GM18951 (cell line): Measurements from ENCODE around the gene WNK2.

Experiments
- POLR2A ChIP-seq: IDR thresholded peaks from 4 replicates; pipeline ENCODE4 v1.6.1; 2011; ENCODE audit warnings: mild to moderate bottlenecking; ENCODE audit not compliant: insufficient read length, insufficient read depth; ENCODE audit errors: extremely low read depth
- in situ Hi-C: fragments of 300-500 bp; cut with MboI; formaldehyde crosslinking; loops from one replicate; pipeline ENCODE4 v1.12.0; 2022; ENCODE audit warnings: low sequenced_read_pairs, mixed read lengths, inconsistent platforms; ENCODE audit not compliant: unreplicated experiment

WNK2 gene

DNA sequence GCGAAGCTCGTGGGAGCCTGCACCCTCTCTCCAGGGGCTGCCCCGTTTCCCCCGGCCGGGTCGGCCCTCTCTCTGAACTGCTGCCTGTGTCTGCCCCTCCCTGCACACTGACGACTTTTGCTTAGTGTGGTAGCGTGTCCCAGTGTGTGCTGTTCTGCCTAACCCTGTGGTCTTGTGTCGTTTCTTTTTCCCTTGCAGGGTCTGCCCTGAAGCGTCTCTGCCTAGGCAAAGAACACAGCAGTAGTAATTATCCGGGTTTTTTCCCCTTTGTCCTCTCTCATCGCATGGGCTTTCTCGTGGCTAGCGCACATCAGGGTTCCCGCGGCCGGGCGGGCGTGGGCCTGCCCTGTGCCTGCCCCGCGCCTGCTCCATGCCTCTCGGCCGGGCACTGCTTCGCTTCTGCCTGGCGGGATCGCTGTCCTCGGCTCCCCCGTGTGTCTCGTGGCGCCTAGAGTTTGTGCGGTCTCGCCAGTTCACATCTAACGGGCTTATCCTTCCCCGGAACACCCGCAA is 122.7 kb downstream of the WNK2 start:
- TF ChIP-seq POLR2A, result no peak
- in situ Hi-C loops, result loop anchor here (10.0 kb wide), 1 partner anchor 152 kb away; no protein-coding TSS in a partner anchor

DNA sequence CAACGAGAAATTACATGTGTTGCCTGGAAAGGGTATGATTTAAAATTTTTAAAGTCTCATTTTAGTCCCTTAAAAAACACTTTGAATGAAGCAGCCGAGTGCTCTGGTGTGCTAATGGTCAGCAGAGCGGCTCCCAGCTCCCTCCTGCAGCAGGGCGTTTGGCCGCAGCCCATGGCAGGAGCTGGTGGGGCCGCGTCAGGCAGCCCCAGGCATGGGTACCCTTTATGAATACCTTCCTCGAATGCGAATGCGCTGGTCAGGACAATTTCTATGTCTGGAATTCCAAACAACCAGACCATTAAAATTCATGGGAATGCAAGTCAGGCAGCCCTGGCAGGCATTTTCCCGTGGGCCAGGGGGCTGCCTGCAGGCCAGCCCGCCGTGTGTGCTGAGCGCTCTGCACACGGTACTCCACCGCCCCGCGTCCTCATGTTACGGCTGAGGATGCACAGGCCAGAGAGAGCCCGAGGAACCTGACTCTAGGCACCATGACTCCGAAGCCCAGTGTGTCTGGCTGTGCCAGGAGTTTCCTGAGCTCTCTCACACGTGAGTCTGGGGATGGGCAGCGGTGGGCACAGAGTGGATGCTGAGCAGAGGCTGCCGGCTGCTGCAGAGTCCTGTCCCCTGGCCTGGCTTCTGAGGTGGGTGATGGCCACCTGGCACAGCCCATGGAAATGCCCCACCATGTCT is 123.7 kb downstream of the WNK2 start:
- in situ Hi-C loops, result loop anchor here (10.0 kb wide), 1 partner anchor 153 kb away; no protein-coding TSS in a partner anchor
- no peak for TF ChIP-seq POLR2A

DNA sequence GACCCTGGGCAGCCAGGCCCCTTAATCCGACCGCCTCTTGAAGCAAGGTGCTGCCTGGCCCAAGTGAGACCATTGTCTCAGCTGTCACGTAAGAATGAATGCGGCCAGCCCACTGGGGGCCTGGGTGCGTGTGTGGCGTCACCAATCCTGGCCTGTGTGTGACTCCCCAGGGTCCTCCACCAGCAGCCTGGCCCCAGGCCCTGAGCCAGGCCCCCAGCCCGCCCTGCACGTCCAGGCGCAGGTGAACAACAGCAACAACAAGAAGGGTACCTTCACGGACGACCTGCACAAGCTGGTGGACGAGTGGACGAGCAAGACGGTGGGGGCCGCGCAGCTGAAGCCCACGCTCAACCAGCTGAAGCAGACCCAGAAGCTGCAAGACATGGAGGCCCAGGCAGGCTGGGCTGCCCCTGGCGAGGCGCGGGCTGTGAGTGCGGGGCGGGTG is 124.2 kb downstream of the WNK2 start:
- in situ Hi-C loops, result loop anchor here (10.0 kb wide), 1 partner anchor 153 kb away; no protein-coding TSS in a partner anchor

DNA sequence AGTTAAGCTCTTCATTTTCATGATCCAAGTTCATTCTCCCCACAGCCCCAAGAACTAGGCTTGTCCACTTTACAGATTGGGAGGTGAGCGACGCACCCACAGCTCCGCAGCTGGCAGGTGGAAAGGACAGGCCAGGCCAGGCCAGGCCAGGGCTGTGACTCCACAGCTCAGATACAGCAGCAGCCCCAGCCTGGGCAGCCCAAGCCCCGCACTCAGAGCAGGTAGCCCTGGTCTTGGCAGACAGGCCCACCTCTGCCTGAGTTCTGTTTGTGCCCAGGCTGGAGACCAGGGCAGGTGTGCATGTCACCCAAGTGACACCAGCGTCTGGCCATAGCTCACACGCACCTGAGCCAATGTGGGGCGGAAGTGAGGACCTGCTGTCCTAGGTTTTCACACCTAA is 124.7 kb downstream of the WNK2 start:
- in situ Hi-C loops, result loop anchor here (10.0 kb wide), 1 partner anchor 154 kb away; no protein-coding TSS in a partner anchor

More for the DNA sequence above, 124.2 kb downstream of the WNK2 start:
- TF ChIP-seq POLR2A, result no peak

DNA sequence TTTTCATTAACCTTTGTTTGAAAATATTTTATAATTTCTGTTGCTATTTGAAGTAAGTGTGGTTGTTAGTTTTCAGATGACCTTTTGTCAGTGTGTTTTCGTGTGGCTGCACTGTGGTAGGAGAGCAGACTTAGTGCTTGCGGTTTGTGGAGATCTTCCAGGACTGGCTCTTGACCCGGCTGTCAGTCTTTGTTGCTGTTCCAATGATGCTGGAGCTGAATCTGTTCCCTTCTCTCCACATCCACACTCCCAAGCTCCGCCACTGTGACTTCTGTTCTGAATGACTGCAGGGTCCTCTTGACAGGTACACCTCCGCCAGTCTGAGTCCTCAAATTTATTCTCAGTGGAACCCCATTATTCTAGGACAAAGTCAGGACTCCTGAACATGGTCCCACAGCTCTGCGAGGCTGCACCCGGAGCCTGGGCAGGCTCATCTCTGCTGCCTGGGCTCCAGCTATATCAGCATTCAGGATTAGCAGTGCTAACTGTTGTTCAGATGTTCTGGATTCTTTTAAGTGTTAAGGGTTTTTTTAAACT is 126.0 kb downstream of the WNK2 start:
- no peak for TF ChIP-seq POLR2A
- in situ Hi-C loops, result loop anchor here (10.0 kb wide), 1 partner anchor 155 kb away; no protein-coding TSS in a partner anchor

More for the DNA sequence above, 124.7 kb downstream of the WNK2 start:
- no peak for TF ChIP-seq POLR2A

DNA sequence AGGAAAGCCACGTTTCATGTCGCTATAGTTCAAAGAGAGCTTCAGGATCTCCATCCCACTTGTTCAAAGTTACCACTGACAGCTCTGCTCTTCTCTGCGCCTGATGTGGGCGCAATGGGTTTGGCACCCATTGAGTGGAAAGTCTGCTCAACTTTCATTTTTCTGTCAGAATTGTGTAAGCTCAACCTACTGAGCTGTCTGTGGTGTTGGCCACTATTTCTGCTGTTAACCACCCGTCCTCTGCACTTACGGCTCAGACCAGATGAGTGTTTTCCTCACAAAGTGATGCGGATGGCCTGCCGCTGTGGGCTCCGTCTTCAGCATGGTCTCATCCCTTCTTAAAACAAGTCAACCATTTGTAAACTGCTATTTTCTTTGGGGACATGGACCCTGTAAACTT is 131.2 kb downstream of the WNK2 start:
- in situ Hi-C loops, result no loop called here
- no peak for TF ChIP-seq POLR2A

DNA sequence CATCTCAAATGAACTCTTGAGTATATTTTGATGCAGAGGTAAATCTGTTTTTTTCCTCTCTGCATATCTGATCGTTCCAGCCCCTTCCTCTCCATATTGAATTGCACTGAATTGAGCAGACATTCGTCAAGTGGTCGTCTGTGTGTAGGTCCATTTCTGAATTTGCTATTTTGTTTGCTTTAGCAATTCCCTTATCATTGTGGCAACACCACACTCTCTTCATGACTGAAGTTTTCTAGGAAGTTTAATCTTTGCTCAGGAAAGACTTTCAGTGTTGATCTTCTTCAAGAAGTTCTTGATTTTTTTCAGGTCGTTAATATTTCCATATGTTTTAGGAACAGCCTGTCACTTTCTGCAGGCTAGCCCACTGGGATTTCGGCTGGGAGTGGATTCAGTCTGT is 132.0 kb downstream of the WNK2 start:
- in situ Hi-C loops, result no loop called here
- TF ChIP-seq POLR2A, result no peak

DNA sequence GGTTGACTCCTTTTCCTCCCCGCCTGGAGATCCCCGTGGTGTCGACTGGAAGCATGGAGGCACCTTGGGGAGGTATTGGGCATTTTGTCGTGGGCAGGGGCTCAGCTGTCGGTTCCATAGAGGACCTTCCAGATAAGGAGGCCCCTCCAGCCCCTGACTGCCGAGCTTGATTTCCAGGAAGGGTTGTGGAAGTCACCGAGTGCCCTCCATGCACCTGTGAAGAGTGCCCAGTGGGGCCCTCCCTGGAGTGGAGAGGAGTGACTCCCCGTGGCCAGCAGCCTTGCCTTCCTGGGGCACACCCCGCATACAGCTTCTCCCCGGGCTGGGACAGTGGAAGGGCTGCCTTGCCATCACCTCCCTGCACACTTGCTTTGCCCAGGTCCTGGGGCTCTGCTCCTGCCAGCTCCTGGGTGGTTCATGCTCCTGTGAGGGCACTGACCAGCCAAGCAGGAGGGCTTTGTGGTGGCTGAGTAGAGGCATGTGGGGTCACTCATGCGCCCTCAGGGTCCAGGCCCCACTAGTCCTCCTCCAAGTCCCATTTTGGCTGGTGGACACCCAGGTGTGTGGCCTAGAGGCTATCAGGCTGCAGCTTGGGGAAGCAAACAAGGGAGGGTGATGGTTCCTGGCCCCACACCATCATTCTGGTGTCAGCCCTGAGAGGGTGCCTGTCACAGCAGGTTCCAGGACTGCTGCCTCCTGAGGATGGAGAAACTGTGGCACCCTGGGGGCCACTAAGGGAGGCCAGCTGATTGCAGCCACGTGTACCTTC is 133.0 kb downstream of the WNK2 start:
- in situ Hi-C loops, result no loop called here
- TF ChIP-seq POLR2A, result no peak

DNA sequence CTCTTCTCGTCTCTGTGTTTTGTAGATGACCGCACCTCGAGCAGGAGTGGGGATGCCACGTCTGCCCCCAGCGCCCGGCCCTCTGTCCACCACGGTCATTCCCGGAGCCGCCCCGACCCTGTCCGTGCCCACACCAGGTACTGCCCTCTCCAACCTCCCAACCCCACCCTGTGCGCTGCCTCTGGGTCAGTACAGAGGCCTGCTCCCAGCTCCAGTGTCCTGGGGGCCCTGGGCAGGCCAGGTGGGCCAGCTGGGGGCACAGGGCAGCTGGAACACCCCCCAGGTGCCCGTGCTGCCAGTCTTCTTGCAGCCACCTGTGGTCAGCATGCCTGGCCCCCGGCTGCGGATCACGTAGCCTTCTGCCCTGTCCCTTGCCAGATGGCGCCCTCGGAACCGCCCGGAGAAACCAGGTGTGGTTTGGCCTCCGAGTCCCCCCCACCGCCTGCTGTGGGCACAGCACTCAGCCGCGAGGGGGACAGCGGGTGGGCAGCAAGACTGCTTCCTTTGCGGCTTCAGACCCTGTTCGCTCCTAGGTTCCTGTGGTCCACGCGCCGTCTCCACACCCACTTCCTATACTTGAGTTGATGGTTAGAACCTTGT is 133.7 kb downstream of the WNK2 start:
- no peak for TF ChIP-seq POLR2A
- in situ Hi-C loops, result no loop called here

DNA sequence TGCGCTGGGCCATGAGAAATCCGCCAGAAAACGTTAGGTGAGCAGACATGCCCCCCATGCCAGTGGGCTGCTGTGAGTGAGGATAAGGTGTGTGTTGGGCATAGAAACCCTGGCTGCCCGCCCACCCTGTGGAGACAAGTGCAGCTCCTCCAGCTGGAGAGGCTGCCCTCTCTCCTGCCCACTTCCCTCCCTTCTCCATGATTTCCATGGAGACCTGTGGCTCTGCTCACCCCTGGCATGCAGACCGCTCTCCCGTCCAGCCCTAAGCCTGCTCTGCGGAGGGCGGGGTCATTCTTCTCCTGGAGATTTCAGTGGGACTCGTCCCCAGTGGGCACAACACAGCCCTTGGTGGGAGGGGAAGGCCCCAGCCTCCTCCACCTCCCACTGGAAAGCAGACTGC is 134.5 kb downstream of the WNK2 start:
- in situ Hi-C loops, result no loop called here
- TF ChIP-seq POLR2A, result no peak

DNA sequence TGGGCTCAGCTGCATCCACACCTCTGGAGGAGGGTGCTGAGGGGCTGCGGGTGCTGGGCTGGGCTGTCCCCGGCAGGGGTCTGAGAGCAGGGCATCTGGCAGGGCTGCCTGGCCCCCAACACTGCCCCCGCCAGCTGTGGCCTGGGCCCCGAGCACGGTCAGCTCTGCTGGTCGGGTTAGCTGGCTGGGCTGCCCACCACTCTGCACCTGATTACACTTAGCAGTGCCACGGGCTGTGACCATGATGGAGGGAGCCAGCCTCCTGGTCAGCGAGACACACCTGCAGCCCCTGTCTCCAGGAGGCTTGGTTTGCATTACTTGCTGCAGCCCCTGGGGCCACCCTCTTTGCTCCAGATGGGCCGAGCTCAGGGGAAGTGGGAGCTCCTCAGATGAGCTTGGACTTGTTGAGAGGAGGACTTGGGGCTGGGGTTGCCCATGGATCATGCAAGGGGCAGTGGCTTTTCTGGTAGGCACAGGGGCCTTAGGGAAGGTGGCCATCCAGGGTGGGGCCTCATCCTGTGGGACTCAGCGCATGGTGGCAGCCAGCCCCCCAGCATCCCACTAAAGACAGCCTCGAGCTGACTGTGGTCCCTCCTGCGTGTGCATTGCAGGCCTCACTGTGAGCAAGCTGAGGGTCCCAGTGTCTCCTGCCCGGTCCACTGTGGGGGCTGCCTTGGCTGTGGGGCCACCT is 135.5 kb downstream of the WNK2 start:
- no peak for TF ChIP-seq POLR2A
- in situ Hi-C loops, result no loop called here

DNA sequence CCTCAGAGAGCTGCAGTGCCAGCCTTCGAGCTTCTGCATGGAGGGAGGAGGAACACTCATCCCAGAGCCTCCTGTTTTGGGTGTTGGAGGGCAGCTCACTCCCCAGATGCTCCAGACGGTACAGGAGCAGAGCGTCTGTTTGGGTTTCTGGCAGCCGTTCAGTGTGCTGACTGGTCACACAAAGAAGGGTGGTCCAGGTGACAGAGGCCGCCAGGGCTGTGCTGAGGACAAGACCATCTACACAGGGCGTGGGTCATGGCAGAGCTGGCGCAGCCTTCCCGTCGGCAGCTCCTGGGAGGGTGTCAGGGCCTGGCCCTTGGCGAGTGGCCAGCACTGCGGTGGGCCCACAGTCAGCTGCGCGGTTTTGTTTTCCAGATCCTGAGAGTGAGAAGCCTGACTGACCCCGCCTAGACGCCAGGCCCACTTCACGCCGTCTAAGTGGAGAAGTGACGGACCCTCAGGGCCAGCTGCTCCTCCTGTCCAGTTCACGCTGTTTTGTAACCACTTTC is 136.1 kb downstream of the WNK2 start:
- TF ChIP-seq POLR2A, result no peak
- in situ Hi-C loops, result no loop called here
